ENCODE data around the gene ZNF644. TPM values are rescaled to one million over a fixed set of nuclear protein-coding genes. Genes with fewer than 3 reads are reported as not detected.
"Not testable (repeated sequence)": the region's sequence is repeated elsewhere in the genome, so short reads cannot be mapped to it uniquely, and the experiment has no call there.

The ZNF644 gene
- total and polyA plus RNA-seq, 4 donors = 6.8 to 38.8 (median 27.2) TPM

- H3K36me3 ChIP-seq (ENCODE audit: control insufficient read depth in 4 of 4, insufficient read depth in 3 of 4, low read depth in 1 of 4, low read length in 3 of 4) = peaks cover 0 to 2% (median 2%) of the 10 kb centered on the region in 4 donors
- no peaks in the 10 kb centered on the region for H3K27me3 ChIP-seq (ENCODE audit: control insufficient read depth in 4 of 4, insufficient read depth in 4 of 4, low read length in 3 of 4)
- H3K4me3 ChIP-seq (ENCODE audit: low read depth in 1 of 3, low read length in 3 of 3) = no peak overlapping the region
- no peaks in the 10 kb centered on the region for H3K4me1 ChIP-seq (ENCODE audit: control insufficient read depth in 4 of 4, insufficient read depth in 4 of 4, low read length in 3 of 4)
- no peak for DNase-seq (ENCODE audit: low spot score)
- WGBS = 96% methylated on average over 3 of the region's 3 CpGs
- TF ChIP-seq YY1 (IDR thresholded peaks at IDR 0.05) (no peak), JUND (IDR thresholded peaks at IDR 0.05) (no peak), FOXA2 (IDR thresholded peaks at IDR 0.05) (no peak), ZBTB33 (IDR thresholded peaks at IDR 0.05) (no peak), NR2F2 (IDR thresholded peaks at IDR 0.05) (no peak), HNF4G (IDR thresholded peaks at IDR 0.05) (no peak), REST (IDR thresholded peaks at IDR 0.05) (no peak), RAD21 (IDR thresholded peaks at IDR 0.05) (no peak), FOXA1 (IDR thresholded peaks at IDR 0.05) (no peak), GABPA (IDR thresholded peaks at IDR 0.05 in 1 of 2, conservative IDR thresholded peaks at IDR 0.05 in 1 of 2) (no peak), TAF1 (conservative IDR thresholded peaks at IDR 0.05) (no peak)
- TF ChIP-seq, protein P1, sequence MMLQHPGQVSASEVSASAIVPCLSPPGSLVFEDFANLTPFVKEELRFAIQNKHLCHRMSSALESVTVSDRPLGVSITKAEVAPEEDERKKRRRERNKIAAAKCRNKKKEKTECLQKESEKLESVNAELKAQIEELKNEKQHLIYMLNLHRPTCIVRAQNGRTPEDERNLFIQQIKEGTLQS (IDR thresholded peaks at IDR 0.05) = no peak
- TF ChIP-seq, protein P2, sequence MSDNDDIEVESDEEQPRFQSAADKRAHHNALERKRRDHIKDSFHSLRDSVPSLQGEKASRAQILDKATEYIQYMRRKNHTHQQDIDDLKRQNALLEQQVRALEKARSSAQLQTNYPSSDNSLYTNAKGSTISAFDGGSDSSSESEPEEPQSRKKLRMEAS (IDR thresholded peaks at IDR 0.05) = no peak
- TF ChIP-seq, protein P3, sequence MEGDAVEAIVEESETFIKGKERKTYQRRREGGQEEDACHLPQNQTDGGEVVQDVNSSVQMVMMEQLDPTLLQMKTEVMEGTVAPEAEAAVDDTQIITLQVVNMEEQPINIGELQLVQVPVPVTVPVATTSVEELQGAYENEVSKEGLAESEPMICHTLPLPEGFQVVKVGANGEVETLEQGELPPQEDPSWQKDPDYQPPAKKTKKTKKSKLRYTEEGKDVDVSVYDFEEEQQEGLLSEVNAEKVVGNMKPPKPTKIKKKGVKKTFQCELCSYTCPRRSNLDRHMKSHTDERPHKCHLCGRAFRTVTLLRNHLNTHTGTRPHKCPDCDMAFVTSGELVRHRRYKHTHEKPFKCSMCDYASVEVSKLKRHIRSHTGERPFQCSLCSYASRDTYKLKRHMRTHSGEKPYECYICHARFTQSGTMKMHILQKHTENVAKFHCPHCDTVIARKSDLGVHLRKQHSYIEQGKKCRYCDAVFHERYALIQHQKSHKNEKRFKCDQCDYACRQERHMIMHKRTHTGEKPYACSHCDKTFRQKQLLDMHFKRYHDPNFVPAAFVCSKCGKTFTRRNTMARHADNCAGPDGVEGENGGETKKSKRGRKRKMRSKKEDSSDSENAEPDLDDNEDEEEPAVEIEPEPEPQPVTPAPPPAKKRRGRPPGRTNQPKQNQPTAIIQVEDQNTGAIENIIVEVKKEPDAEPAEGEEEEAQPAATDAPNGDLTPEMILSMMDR (IDR thresholded peaks at IDR 0.05; ENCODE audit: low read depth, low read length, missing input control) = no peak
- no peaks in the 10 kb centered on the region for H3K9me3 ChIP-seq (ENCODE audit: control insufficient read depth in 4 of 4, low read length in 3 of 4)
- H3K9ac ChIP-seq (ENCODE audit: low read depth in 1 of 2, low read length in 2 of 2) = no peak overlapping the region
- no peak overlapping the region for H3K27ac ChIP-seq (ENCODE audit: low read depth in 1 of 2, low read length in 2 of 2)
These were observed 122.6 kb downstream of the ZNF644 start for GRCh38 chr1:90899263-90899662.

DNA sequence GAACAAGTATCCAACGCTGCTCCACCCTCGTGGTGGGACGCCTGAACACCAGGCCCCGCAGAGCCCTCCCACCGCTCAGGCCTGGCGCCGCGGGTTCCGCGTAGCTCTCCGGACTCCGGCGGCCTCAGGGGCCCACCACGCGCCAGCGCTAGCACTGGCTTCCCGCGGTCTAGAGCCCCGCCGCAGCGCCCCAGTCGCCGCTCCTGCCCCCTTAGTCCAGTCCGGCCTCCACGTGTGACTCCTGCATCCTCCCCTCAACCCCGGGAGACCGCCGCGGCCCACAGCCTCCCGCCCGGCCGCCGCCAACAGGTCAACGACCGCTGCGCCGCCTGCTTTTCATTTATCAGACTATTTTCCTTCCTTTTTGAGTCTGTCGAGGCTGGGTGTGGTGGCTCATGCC, 128.2 kb downstream of the ZNF644 start:
- DNase-seq (ENCODE audit: low spot score); H3K36me3 ChIP-seq (ENCODE audit: control insufficient read depth in 4 of 4, insufficient read depth in 3 of 4, low read depth in 1 of 4, low read length in 3 of 4); H3K4me3 ChIP-seq (ENCODE audit: low read depth in 1 of 3, low read length in 3 of 3); H3K4me1 ChIP-seq (ENCODE audit: control insufficient read depth in 4 of 4, insufficient read depth in 4 of 4, low read length in 3 of 4); H3K9me3 ChIP-seq (ENCODE audit: control insufficient read depth in 4 of 4, low read length in 3 of 4); H3K27ac ChIP-seq (ENCODE audit: low read depth in 1 of 2, low read length in 2 of 2); H3K27me3 ChIP-seq (ENCODE audit: control insufficient read depth in 4 of 4, insufficient read depth in 4 of 4, low read length in 3 of 4); H3K9ac ChIP-seq (ENCODE audit: low read depth in 1 of 2, low read length in 2 of 2): not testable (repeated sequence)
- 98% methylated on average over 38 of the region's 38 CpGs for WGBS

GRCh38 chr1:90892884-90893283, 129.0 kb downstream of the ZNF644 start:
- not testable (repeated sequence) for H3K4me3 ChIP-seq (ENCODE audit: low read depth in 1 of 3, low read length in 3 of 3); H3K27ac ChIP-seq (ENCODE audit: low read depth in 1 of 2, low read length in 2 of 2); H3K36me3 ChIP-seq (ENCODE audit: control insufficient read depth in 4 of 4, insufficient read depth in 3 of 4, low read depth in 1 of 4, low read length in 3 of 4); H3K9me3 ChIP-seq (ENCODE audit: control insufficient read depth in 4 of 4, low read length in 3 of 4); H3K9ac ChIP-seq (ENCODE audit: low read depth in 1 of 2, low read length in 2 of 2); H3K4me1 ChIP-seq (ENCODE audit: control insufficient read depth in 4 of 4, insufficient read depth in 4 of 4, low read length in 3 of 4); H3K27me3 ChIP-seq (ENCODE audit: control insufficient read depth in 4 of 4, insufficient read depth in 4 of 4, low read length in 3 of 4); DNase-seq (ENCODE audit: low spot score)
- WGBS = 97% methylated on average over 1 of the region's 1 CpG

DNA sequence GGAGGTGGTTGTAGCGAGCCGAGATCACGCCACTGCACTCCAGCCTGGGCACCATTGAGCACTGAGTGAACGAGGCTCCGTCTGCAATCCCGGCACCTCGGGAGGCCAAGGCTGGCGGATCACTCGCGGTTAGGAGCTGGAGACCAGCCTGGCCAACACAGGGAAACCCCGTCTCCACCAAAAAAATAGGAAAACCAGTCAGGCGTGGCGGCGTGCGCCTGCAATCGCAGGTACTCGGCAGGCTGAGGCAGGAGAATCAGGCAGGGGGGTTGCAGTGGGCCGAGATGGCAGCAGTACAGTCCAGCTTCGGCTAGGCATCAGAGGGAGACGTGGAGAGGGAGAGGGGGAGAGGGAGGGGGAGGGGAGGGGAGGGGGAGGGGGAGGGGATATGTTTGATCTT, 129.6 kb downstream of the ZNF644 start:
- not testable (repeated sequence) for H3K9me3 ChIP-seq (ENCODE audit: control insufficient read depth in 4 of 4, low read length in 3 of 4); H3K4me3 ChIP-seq (ENCODE audit: low read depth in 1 of 3, low read length in 3 of 3); H3K9ac ChIP-seq (ENCODE audit: low read depth in 1 of 2, low read length in 2 of 2); H3K4me1 ChIP-seq (ENCODE audit: control insufficient read depth in 4 of 4, insufficient read depth in 4 of 4, low read length in 3 of 4); DNase-seq (ENCODE audit: low spot score); H3K27me3 ChIP-seq (ENCODE audit: control insufficient read depth in 4 of 4, insufficient read depth in 4 of 4, low read length in 3 of 4); H3K27ac ChIP-seq (ENCODE audit: low read depth in 1 of 2, low read length in 2 of 2); H3K36me3 ChIP-seq (ENCODE audit: control insufficient read depth in 4 of 4, insufficient read depth in 3 of 4, low read depth in 1 of 4, low read length in 3 of 4)
- WGBS = 94% methylated on average over 18 of the region's 20 CpGs
